Dedifferentiated amniotic fluid mesenchymal stem cell (primary cell): ENCODE data around the gene MRM2.

Experiments
- DNase-seq: peaks from one replicate; pipeline ENCODE4 v3.0.0-alpha.2; 2016; ENCODE audit errors: extremely low spot score

The MRM2 gene

DNA sequence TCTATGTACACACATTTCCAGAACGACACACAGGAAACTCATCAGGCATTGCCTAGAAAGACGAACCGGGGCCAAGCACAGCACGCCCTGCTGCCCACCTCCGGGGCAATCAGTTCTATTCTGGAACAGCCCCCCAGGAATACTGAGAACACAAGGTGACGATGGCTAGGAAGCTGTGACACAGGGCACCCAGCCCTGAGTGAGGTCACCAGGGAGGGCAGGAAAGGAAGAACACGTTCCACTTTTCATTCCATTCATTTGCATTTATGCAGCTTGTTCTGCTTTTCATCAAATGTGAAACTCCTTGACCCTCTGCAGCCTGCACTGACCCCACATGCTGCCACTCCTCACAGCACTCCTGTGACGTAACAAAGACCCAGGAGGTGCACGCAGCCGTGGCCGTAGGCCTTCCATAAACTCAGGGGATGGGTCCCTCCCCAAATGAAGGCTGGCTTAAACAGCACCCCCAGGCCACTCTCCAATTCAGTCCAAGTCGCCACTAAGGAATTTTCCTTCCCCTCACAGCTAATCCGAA is 38.2 kb downstream of the MRM2 start:
- no peak for DNase-seq

GRCh38 chr7:2202901-2203765 is 38.9 kb downstream of the MRM2 start:
- DNase-seq: no peak

DNA sequence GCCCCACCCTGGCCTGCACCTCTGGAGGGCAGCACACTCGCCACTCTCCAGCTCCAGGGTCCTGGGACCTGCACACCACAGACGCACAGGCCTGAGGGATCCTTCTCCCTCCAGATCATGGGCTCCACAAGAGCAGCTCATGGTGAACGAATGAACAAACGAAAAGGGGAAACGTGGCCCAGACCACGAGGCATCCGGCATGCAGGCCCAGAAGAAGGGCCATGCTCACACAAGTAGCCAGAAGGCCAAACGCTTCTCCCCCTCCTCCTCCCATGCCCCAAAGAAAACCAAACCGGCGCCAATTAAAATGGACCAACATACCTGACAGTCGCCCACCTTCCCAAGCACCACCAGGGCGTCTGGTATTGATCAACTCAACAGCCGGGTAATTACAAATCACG is 39.6 kb downstream of the MRM2 start:
- no peak for DNase-seq

GRCh38 chr7:2201686-2202360 is 40.2 kb downstream of the MRM2 start:
- no peak for DNase-seq

GRCh38 chr7:2201128-2201527 is 40.9 kb downstream of the MRM2 start:
- DNase-seq: no peak

DNA sequence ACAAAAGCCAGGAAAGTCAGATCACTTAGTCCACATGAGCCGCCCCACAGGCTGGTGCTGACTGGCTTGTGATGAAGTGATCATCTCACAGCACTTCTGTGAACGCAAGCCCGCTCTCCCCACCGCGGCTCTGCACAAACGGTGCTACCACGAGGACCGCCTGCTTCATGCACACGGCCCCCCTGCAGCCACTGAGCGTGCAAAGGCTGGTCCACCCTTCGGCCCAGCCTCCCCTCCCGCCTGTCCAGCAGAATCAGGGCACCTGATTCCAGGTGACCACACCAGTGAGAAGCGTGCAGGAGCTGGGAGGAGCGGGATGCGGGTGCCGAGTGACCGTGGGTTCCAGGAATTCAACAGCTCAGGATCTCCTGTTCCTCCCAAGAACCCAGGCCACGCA is 41.4 kb downstream of the MRM2 start:
- DNase-seq: no peak

DNA sequence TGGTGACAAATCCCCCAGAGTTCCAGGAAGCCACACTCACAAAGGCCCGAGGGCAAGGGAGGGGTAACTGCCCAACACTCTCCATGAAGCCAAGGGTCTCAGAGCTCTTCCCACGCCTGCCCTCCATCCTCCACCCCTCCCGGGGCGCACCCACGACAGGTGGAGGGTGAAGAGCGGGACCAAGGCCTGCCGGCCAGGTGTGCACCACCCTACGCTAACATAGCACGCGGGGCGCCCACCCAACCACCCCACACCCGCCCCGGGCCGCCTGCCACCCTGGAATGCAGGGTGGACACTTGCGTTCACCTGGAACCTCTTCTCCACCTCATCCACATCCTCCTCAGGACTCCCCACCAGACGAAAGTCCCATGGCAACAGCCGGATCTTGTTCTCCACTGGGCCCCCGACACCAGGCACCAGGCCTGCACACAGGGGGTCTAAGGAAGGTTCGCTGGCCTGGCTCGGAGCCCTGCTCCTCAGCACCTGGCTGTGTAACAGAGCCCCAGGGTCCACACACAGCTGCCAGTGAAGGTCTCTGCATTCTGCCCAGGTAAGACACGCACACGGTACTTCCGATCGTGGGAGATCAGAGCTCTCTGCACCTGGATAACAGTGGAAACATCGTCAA is 41.9 kb downstream of the MRM2 start:
- DNase-seq: no peak

- DNase-seq: no peak
These were observed 42.5 kb downstream of the MRM2 start for GRCh38 chr7:2199528-2199927.

DNA sequence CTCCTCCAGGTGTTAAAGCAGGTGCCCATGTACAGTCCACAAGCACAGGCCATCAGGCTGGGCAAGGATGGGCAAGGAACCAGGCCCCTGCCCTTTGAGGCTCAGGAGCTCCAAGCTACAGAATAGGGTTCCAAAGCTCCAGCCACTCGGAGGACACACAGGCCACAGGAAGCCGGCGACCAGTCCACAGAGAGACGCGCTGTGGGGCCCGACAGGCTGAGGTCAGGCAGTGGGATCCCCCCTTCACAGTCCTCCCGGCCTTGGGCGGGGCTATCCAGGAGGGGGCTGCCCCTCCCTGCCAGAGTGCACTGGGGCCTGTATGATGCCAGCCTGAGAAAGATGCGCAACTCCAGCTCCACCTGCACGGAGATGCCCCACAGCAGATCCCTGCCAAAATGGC is 43.2 kb downstream of the MRM2 start:
- DNase-seq: no peak

DNA sequence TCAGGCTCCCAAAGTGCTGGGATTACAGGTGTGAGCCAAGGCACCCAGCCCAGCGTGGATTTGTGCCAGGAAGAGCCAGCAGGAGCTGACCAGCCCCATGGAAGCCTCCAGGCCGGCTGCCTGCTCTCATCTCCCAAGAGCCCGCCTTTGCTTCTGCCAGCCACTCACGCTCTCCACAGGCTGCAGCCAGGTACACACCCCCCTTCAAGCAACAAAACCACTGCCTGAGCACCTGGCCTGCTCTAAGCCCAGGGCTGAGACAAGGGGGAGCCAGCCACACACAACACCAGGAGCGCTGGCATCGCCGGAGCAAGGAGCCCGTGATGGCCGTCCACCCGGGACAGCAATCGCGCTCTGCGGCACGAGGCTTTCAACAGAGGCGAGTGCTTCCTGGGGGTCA is 43.8 kb downstream of the MRM2 start:
- DNase-seq: no peak

DNA sequence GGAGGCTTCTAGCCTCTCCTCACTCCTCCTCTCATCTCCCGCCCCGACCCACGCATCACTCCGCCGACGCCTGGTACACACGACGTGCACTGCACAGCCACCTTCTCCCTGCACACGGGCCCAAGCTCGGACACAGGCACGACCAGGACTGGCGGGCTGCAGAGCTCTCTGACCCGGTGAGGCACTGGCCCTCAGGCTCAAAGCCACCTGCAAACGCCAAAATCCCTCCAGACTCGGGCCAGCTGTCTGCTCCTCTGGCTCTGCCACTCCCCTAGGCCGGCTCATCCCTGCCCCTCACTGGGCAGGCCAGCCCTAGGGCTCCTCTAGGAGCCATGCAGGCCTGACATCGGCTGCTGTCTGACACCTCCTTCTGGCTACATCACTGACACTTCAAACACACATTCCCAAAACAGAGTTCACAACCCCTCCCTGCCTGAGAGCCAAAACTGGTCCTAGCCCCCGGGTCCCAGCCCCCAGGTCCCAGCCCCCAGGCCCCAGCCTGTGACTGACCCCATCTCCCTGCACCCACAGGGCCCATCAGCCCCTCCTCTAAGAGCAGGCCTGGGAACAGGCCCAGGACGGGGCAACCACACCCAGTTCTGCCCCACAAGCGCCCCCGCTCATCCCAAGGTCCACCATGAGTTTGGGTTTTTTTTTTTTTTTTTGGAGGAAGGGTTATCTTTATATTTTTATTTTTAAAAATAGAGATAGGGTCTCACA is 44.4 kb downstream of the MRM2 start:
- no peak for DNase-seq

DNA sequence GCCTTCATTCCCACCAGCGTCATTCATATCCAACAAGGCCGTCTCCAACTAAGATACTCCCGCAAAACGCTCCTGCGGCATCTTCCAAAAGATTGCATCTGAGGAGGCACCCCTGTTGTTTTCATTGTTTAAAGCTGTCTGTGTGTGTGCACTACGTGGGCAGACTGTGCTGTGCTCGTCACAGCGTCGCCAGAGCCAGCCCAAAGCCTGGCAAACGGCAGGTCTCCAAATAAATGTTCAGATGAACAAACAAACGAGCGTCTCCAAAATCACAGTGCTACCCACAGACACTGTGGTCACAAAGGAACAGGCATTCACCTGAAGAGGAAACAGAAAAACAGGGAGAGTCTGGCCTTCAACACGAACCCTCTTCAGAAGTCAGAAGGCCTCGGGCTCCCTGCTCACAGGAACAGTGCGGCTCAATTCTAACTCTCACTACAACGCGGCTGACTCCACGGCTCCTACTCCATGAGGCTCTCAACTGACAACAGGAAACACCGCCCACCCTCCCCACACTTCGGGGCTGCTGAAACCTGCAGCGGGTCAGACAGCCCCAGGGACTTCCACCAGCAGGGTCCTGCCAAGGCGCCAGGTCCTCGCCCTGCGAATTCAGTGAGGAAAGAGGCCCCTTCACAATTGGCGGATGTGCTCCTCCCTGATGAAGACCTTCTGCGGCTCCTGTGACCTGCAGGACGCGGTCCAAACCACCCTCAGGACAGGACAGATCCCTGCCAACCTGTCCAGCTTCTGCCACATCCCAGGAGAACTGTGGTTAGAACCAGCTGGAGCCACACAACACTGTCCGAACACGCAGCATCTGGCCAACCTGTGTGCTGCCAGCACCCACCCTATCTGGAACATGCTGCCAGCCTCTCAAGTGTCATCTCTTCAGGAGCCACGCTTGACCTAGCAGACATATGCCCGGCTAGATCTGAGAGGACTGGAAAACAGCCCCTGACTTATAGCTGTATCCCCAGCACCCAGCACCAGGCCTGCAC is 45.3 kb downstream of the MRM2 start:
- DNase-seq: no peak

GRCh38 chr7:2195400-2196246 is 46.4 kb downstream of the MRM2 start:
- no peak for DNase-seq

DNA sequence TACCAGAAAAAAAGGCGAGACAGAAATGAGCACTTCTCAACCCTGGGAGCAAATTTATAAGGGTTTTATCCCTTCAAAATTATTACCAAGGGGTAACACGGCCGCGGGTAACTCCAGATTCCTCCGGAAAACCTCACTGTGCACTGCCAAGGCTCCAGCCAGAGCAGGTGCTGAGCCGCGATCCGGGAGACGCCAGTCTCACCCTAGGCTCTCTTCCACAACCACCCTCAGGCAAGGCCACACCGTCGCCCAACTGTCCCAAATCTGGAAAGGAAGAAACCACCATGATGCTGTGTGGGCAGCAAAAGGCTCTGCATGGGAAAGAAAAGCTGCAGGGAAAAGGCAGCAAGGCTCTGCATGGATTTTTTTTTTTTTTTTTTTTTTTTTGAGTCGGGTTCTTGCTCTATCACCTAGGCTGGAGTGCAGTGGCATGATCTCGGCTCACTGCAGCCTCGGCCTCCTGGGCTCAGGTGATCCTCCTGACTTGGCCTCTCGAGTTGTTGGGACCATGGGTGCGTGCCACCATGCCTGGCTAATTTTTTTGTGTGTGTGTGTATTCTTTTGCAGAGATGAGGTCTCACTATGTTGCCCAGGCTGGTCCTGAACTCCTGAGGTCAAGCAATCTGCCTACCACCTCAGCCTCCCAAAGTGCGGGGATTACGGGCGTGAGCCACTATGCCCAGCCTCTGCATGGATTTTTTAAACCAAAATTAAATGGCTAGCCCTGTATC is 48.3 kb downstream of the MRM2 start:
- no peak for DNase-seq

DNA sequence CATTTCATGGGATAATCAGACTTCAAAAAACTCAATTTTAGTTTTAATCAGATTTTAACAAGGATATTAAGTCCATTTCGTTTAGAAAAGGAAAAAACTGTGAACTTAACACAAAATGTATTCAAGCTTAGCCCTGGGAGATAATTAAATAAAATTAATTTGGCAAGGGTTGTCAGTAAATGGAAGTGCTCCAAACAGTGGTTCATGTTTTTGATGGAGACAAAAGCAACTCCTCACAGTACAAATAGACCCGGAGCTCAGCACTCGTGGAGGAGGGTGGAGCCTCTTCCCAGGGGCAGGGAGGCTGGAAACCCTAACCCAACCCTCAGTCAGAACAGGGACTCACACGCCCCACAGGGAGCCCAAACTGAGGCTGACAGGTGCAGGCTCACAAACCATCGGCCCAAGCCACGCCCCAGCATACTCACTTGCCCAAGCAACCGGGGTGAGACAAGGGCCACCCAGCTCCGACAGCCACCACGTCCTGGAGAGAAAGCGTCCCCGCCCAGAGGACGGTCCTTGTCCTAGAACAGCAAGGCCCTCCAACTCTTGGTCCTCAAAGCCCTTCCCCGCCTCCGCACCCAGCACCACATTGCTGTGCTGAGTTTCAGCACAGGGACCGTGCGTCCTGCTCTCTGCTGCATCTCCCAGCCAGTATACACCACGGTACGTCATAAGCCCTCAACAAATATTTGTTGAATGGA is 49.0 kb downstream of the MRM2 start:
- DNase-seq: no peak

DNA sequence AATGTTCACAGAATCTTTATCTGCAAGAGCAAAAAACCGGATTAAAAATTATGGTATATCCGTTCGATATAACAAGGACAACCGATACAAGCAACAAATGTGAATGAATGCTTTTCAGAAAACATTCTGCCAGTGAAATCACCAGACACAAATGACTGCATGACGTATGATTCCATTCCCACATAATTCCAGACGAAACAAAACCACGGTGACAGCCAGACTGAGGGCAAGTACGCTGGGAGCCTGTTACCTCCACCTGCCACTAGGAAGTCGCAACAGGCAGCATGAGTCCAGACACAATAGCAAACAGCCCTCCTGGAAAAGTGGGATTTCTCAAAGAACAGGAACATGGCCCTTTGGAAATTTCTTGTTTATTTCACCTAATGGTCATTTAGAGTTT is 51.0 kb downstream of the MRM2 start:
- no peak for DNase-seq

DNA sequence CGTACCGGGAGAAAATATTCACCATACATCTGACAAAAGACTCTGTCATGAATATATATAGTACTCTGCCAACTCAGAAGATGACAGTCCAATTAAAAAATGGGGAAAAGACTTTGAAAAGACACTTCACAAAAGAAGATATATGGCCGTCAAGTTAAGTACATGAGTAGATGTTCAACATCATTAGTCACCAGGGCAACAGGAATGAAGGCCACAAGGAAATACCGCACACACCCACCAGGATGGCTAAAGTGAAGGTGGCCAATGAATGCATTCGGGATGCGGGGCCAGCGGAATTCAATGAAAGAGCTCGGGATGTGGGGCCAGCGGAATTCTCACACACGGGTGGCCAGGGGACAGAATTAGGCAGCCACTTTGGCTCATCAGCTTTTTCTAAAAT is 51.5 kb downstream of the MRM2 start:
- no peak for DNase-seq

GRCh38 chr7:2186166-2186565 is 55.8 kb downstream of the MRM2 start:
- no peak for DNase-seq

GRCh38 chr7:2185715-2186114 is 56.3 kb downstream of the MRM2 start:
- DNase-seq: no peak
